Hepatocyte (in vitro differentiated cells): ENCODE data around the gene MICU2. TPM values are rescaled to one million over a fixed set of nuclear protein-coding genes. Genes with fewer than 3 reads are reported as not detected.

ENCODE experiments used
- DNase-seq: peaks from one replicate; pipeline ENCODE4 v3.0.0-alpha.2; 2016; ENCODE audit warnings: low spot score
- H2AFZ ChIP-seq: fragments of 200-600 bp; sonication (generic); 2 replicates; pipeline ENCODE4 v1.6.0; 2016; ENCODE audit warnings: antibody characterized with exemption, mild to moderate bottlenecking
- H3K27ac ChIP-seq: fragments of 200-600 bp; sonication (generic); 2 replicates; pipeline ENCODE4 v1.5.1; 2016; ENCODE audit warnings: mild to moderate bottlenecking
- H3K27me3 ChIP-seq: fragments of 200-600 bp; sonication (generic); 2 replicates; pipeline ENCODE4 v1.6.1; 2016
- H3K36me3 ChIP-seq: fragments of 200-600 bp; sonication (generic); replicated peaks from 2 replicates; pipeline ENCODE4 v1.5.1; 2016; ENCODE audit warnings: low read depth; ENCODE audit not compliant: insufficient read depth
- H3K4me1 ChIP-seq: fragments of 200-600 bp; sonication (generic); 2 replicates; pipeline ENCODE4 v1.5.1; 2016; ENCODE audit warnings: mild to moderate bottlenecking, moderate library complexity; ENCODE audit not compliant: insufficient read depth
- H3K4me2 ChIP-seq: fragments of 200-600 bp; sonication (generic); 2 replicates; pipeline ENCODE4 v1.6.0; 2016
- H3K4me3 ChIP-seq: fragments of 200-600 bp; sonication (generic); 2 replicates; pipeline ENCODE4 v1.5.1; 2016; ENCODE audit warnings: mild to moderate bottlenecking
- H3K79me2 ChIP-seq: fragments of 200-600 bp; sonication (generic); 2 replicates; pipeline ENCODE4 v1.6.0; 2017; ENCODE audit warnings: mild to moderate bottlenecking
- H3K9me2 ChIP-seq: fragments of 200-600 bp; sonication (generic); replicated peaks from 2 replicates; pipeline ENCODE4 v1.6.0; 2017; ENCODE audit warnings: mild to moderate bottlenecking; ENCODE audit not compliant: insufficient read depth
- H3K9me3 ChIP-seq: fragments of 200-600 bp; sonication (generic); 2 replicates; pipeline ENCODE4 v1.5.1; 2016; ENCODE audit warnings: low read depth, mild to moderate bottlenecking
- H4K20me1 ChIP-seq: fragments of 200-600 bp; sonication (generic); 2 replicates; pipeline ENCODE4 v1.6.0; 2016; ENCODE audit warnings: mild to moderate bottlenecking; ENCODE audit not compliant: insufficient read depth, poor library complexity, severe bottlenecking
- EZH2 ChIP-seq: fragments of 200-600 bp; sonication (generic); IDR thresholded peaks from 2 replicates; pipeline ENCODE4 v1.6.1; 2016; ENCODE audit warnings: antibody characterized with exemption, mild to moderate bottlenecking, borderline replicate concordance
- EZH2phosphoT487 ChIP-seq: fragments of 200-600 bp; sonication (generic); IDR thresholded peaks from one replicate; pipeline ENCODE4 v1.6.1; 2018; ENCODE audit warnings: antibody characterized with exemption, mild to moderate bottlenecking, low read depth, moderate library complexity; ENCODE audit not compliant: unreplicated experiment, severe bottlenecking
- WGBS: methylation state at CpG from one replicate; pipeline ENCODE4 v1.1.6; 2016; ENCODE audit warnings: low lambda C conversion rate; ENCODE audit errors: missing lambda C conversion rate; 5-methylcytosine and 5-hydroxymethylcytosine counted together
- polyA plus RNA-seq: library from polyadenylated mRNA; unstranded; fragments of >200 nt; fragmentation: Nextera tagmentation; extraction: Ambion mirVana; gene quantifications from 2 replicates; pipeline ENCODE4 v1.2.1, GENCODE V29; 2016
- total RNA-seq: library from RNA; depleted of rRNA; stranded (reverse); fragments of >200 nt; gene quantifications from 2 replicates; pipeline ENCODE4 v1.2.3, GENCODE V29; 2014
- TF ChIP-seq, protein P1 (sequence below): fragments of 200-600 bp; sonication (generic); IDR thresholded peaks from 2 replicates; pipeline ENCODE4 v1.5.1; 2016; ENCODE audit warnings: antibody characterized with exemption, mild to moderate bottlenecking; ENCODE audit not compliant: poor library complexity

The MICU2 gene
- total and polyA plus RNA-seq, 2 experiments from 2014 or later = 48.1 to 95.7 TPM

DNA sequence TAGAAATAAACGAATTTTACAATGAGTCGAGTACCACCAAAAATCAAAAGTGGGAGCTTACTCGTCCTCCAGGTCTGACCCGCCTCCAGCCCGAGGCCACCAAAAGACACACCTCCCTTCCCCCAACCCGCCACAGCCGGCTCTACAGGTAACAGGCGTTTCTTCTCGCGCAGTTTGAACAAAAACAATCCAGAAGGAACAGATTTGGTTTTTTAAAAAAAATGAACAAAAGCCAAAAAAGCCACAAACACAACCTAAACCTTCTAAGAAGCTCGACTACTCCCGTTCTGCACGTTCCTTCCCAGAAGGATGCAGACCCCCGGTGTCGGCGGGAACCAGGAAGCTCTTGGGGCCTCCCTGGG, 145.5 kb downstream of the MICU2 start:
- Histone ChIP-seq H3K36me3 (no peaks in the 10 kb centered on the region), H3K4me1 (peaks cover 8% of the 10 kb centered on the region), H3K9me3 (no peaks in the 10 kb centered on the region), H3K27me3 (no peaks in the 10 kb centered on the region), H3K79me2 (peaks cover 52% of the 10 kb centered on the region), H2AFZ (peak overlapping the region; percentile 75), H3K9me2 (no peaks in the 10 kb centered on the region), H3K27ac (peak overlapping the region; percentile 94), H3K4me2 (peak overlapping the region; percentile 75), H4K20me1 (peaks cover 18% of the 10 kb centered on the region), H3K4me3 (peak overlapping the region; percentile 82)
- peak; percentile 69 for DNase-seq
- under 1% methylated on average over 16 of the region's 16 CpGs for WGBS
- no peak for TF ChIP-seq EZH2
- TF ChIP-seq, protein P1, sequence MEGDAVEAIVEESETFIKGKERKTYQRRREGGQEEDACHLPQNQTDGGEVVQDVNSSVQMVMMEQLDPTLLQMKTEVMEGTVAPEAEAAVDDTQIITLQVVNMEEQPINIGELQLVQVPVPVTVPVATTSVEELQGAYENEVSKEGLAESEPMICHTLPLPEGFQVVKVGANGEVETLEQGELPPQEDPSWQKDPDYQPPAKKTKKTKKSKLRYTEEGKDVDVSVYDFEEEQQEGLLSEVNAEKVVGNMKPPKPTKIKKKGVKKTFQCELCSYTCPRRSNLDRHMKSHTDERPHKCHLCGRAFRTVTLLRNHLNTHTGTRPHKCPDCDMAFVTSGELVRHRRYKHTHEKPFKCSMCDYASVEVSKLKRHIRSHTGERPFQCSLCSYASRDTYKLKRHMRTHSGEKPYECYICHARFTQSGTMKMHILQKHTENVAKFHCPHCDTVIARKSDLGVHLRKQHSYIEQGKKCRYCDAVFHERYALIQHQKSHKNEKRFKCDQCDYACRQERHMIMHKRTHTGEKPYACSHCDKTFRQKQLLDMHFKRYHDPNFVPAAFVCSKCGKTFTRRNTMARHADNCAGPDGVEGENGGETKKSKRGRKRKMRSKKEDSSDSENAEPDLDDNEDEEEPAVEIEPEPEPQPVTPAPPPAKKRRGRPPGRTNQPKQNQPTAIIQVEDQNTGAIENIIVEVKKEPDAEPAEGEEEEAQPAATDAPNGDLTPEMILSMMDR = no peak
- no peak for TF ChIP-seq EZH2phosphoT487

DNA sequence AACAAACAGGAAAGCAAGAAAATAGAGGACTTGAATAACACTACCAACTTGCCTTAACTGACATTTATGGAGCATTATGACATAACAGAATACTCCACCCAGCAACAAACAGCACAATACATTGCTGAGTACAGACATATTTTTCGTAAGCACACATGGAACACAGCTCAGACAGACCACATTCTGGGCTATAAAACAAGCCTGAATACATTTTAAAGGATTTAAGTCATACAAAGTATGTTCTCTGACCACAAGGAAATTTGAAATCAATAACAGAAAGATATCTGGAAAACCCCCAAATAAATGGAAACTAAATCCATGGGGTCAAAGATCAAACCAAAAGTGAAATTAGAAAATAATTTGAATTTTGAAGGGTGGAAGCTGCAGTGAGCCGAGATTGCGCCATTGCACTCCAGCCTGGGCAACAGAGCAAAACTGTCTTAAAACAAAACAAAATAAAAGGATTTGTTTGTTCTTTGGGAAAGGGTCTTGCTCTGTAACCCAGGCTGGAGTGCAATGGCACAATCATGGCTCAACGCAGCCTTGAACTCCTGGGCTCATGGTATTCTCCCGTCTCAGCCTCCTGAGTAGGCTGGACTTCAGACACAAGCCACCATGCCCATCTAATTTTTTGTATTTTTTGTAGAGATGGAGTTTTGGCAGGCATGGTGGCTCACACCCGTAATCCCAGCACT, 150.4 kb downstream of the MICU2 start:
- H3K79me2 ChIP-seq = peaks cover 95% of the 10 kb centered on the region
- 97% methylated on average over 6 of the region's 6 CpGs for WGBS
- peaks cover 8% of the 10 kb centered on the region for H3K4me1 ChIP-seq
- no peak overlapping the region for H3K4me2 ChIP-seq
- no peaks in the 10 kb centered on the region for H3K36me3 ChIP-seq
- no peak for DNase-seq
- TF ChIP-seq EZH2phosphoT487 = no peak
- TF ChIP-seq, protein P1 = no peak
- no peak for TF ChIP-seq EZH2
- H3K9me3 ChIP-seq = peaks cover 6% of the 10 kb centered on the region
- no peak overlapping the region for H2AFZ ChIP-seq
- H3K9me2 ChIP-seq = no peaks in the 10 kb centered on the region
- H4K20me1 ChIP-seq = peaks cover 28% of the 10 kb centered on the region
- H3K4me3 ChIP-seq = no peak overlapping the region
- no peak overlapping the region for H3K27ac ChIP-seq
- H3K27me3 ChIP-seq = no peaks in the 10 kb centered on the region

DNA sequence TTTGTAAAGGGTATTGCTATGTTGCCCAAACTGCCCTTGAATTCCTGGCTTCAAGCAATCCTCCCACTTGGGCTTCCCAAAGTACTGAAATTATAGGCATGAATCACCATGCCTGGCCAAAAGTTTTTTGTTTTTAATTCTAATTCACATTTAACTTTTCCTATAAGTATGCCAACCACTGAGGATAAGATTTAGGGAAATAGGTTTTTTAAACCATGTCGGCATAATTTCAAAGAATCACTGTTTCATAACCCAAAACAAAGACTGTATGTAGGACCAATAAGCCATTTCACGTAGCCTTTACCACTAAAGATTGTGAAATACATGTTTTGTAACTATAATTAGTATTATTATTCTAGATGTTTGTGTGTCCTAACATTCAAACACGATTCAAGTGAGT, 153.0 kb downstream of the MICU2 start:
- no peak overlapping the region for H2AFZ ChIP-seq
- DNase-seq = no peak
- H3K9me2 ChIP-seq = no peaks in the 10 kb centered on the region
- TF ChIP-seq EZH2 (no peak), EZH2phosphoT487 (no peak)
- TF ChIP-seq, protein P1 = no peak
- H3K4me3 ChIP-seq = no peak overlapping the region
- 97% methylated on average over 3 of the region's 3 CpGs for WGBS
- H3K36me3 ChIP-seq = no peaks in the 10 kb centered on the region
- H3K27me3 ChIP-seq = no peaks in the 10 kb centered on the region
- H3K79me2 ChIP-seq = peaks cover 81% of the 10 kb centered on the region
- H3K9me3 ChIP-seq = peaks cover 6% of the 10 kb centered on the region
- peaks cover 13% of the 10 kb centered on the region for H4K20me1 ChIP-seq
- H3K27ac ChIP-seq = no peak overlapping the region
- no peaks in the 10 kb centered on the region for H3K4me1 ChIP-seq
- no peak overlapping the region for H3K4me2 ChIP-seq
